Activated CD4-positive, alpha-beta T cell treated with anti-CD3 and anti-CD28 coated beads, Interleukin-2, amount 50 U/mL, for 24 hours (primary cell): ENCODE data around the gene ARL14.

Source experiments
- DNase-seq, 2 donors: peaks; one replicate each; pipeline ENCODE4 v3.0.0-alpha.2; 2020; ENCODE audit warnings: low read depth in 1 of 2, low spot score in 1 of 2

The ARL14 gene

GRCh38 chr3:160719710-160720109 is 42.8 kb downstream of the ARL14 start:
- no peak for DNase-seq

GRCh38 chr3:160720123-160720746 is 43.3 kb downstream of the ARL14 start:
- no peak for DNase-seq

- no peak for DNase-seq
These were observed 45.4 kb downstream of the ARL14 start for GRCh38 chr3:160722331-160722730.

- DNase-seq: no peak
These were observed 48.4 kb downstream of the ARL14 start for GRCh38 chr3:160725338-160725737.
